NCI-H1105 (cell line): Measurements from ENCODE around the gene TRAM1L1.

Experiments used
- DNase-seq: peaks from one replicate; lab custom pipeline; 2025; lab: John Stamatoyannopoulos, UW

Gene TRAM1L1

DNA sequence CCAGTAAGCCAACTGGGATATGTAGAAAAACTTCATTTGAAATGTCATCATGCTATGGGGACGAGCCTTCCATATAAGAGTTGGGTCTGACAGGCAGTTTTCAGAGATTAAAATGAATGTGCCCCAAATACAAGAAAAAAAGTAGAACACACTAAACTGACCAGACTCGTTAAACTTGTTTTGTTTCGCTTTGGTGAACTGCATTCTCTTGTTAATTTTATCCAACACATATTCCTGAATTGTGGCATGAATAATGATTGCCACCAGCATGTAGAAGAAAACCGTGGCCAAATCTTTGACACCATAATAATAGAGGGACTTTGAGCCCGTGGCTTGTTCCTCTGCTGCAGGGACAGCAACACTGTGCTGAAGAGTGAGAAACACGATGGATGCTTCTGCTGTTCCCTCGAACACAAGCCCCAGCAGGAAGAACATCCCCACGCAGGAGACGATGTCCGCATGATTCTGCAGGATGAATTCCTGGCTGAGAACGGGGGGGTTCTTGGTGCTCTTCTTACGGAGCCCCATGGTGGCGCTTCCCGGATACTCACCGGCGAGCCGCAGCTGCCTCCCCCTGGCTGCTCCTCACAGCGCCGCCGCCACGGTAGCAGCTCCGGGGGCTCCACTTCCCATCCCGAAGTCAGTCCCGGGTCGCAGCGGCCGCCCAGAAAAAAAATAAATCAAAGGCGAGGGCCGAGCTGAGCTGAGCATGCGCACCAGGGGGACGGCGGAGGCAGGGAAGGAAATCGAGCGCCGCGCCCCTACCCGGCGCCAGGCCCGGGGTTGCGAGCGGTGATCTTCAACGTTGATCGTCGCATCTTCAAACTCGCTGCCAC lies at the start of gene TRAM1L1:
Gene TRAM1L1, minus strand, starts transcription at position 711 of the 836 bp plus-strand sequence. Its CDS starts 183 bp downstream, at position 528.
- peak; percentile 47 for DNase-seq

DNA sequence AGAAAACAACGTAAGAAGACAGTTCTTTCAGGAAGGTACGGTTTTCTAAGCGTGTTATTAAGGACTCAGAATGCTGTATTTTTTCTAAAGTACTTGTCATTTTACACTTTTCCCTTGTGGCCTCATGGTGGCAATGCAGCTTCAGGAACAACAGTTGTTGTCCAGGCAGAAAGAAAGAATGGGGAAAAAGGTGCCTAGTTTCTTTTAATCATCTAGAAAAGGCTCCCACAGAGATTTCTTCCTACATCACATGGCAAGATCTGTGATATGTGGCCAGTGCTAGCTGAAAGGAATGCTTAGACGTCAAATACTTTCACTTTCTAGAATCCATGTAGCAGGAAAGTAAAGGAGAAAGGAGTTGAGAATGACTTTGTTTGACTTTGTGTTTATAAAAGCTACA lies 49.0 kb upstream of the TRAM1L1 start:
- peak; percentile 13 for DNase-seq

DNA sequence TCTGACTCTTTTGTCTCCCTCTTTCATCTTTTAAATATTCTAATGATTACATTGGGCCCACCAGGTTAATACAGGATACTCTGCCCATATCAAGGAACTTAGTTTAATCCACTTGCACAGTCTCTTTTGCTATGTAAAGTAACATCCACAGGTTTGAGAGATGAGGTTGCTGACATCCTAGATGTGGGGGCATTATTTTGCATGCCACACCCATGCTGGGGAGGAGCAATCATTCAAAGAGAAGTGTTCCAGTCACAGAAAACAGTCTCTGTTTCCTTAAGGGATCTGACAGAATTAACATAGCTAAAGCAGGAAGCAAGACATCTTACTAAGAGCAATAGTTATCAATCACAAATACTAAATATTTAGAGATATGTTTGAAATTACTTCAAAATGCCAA lies 11.5 kb upstream of the TRAM1L1 start:
- DNase-seq: no peak

DNA sequence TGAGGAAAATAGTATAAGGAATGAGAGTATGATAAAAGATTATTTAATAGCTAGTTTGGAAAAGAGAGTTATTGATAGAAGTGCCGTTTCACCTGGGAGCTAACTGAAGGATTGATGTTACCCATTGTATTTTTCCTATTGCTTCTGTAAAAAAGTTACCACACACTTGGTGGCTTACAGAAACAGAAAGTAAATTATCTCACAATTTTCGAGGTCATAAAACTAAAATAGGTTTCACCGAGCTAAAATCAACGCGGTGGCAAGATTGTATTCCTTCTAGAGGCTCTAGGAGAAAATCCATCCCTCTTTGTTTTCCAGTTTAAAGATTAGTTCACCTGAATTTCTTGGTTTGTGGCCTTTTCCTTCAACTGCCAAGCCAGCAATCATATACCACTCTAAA lies 11.1 kb upstream of the TRAM1L1 start:
- DNase-seq: no peak

DNA sequence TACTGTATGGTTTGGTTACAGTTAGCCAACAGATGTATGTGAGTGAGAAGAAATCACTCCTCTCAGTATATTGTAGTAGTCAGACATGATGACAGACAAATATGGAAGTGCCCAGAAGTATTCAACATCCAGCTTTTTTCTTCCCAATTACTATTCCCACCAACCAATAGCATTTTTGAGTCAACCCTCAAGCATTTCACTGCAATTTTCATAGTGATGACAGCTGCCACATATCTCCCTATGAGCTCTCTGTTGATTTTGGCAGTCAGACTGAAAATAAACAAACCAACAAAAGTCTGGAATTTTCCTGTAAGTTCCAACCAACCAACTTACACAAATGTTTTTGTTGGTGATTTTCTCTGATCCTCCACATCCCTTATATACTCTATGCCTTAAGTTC lies 8.2 kb upstream of the TRAM1L1 start:
- no peak for DNase-seq

DNA sequence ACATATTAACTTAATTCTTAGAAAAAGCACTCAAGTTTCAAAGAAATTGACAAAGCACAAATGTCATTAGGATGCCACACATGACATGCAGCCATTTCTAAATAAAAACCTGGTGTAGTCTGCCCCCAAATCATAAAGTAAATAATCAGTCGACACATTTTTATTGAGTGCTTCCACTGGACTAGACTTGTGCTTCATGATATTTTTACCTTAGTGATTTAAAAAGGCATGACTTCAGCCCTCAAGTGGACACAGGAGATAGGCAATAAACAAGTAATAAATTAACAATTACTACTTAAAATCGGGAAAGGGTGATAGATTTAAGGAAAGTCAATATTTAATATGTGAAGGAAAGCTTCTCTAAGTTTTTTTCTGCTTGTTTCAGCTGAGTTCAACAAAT lies 7.6 kb downstream of the TRAM1L1 start:
- no peak for DNase-seq

DNA sequence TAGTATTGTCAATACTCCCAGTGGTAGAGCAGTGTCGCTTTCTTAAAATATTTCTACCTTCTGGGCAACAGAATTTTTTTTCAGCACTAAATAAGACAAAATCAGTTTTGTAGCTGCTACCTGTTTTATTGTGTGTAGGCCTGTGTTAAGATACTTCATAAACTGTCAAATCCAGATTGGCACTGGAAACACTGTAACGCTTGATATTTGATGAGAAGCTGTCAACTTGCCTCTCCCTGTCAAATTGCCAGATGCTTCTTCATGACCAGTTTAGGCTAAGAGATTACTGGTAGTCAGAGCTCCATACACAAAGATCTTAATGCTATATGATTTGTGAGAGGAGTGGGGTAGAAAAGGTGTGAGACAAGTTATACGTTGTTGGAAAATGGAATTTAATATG lies 17.3 kb downstream of the TRAM1L1 start:
- no peak for DNase-seq

DNA sequence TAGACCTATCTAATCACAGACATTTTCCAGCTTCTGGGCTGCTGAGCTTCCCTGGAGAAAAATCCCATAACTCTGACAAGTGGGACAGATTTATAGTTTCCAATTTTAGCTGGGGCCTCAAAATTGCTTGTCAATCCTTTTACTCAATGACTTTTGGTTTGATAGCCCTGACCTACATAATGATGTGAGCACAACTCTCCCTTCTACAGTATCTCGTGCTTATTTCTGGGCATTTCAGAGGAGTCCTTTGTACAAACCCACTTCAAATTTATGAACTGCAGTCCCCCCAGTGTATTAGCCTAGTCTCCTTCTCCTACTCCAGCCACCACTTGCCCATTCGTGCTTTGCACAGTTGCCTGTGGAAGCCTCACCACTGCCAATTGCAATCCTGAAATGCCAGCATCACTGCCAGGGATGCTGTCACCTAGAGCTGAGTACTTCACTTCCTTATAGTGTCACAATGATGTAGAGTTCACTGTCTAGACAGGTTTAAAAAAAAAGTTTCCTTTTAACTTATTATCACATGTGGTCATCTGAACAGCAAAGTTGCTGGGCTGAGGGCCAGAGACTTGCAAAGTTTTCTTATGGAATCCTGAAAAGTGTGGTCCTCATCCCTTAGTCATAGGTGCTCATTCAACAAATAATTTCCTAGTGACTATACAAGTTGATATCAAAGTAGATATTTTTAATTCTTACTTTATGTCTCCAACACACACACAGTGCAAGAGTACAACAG lies 21.2 kb downstream of the TRAM1L1 start:
- no peak for DNase-seq

DNA sequence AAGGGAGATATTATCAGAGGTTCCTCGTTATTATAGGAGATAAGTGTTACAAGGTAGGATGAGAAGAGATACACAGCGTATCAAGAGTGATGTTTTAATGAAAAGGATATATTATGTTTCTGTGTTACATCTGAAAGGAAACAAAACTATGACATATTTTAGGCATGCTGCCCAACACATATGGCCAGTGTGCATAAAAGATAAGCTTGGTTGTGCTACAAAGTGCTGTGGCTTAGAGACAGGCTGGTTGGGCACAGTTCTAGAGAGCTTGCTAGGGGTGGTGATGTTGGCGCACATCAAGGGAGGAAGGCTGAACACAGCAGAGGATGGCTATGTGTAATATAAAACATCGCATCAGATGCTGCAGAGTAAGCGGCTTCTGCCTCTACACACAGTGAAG lies 42.4 kb downstream of the TRAM1L1 start:
- DNase-seq: no peak
